K562 (cell line): Measurements from ENCODE around the gene LRRC57. TPM values are rescaled to one million over a fixed set of nuclear protein-coding genes. Genes with fewer than 3 reads are reported as not detected.

Experiments
- ATAC-seq: fragments of 200-7000 bp; cut with Tn5 transposase; 3 replicates; pipeline ENCODE4 v1.9.1; 2020; ENCODE audit warnings: moderate library complexity
- BruUV-seq: library from RNA; stranded (reverse); fragments of 400-500 nt; replicated peaks from 2 replicates; lab custom pipeline; 2021; lab: Mats Ljungman, UMichigan
- CTCF ChIA-PET: fragments of 300-600 bp; formaldehyde crosslinking; extraction: SDS; loops from one replicate; lab custom pipeline; 2021; ENCODE audit warnings: low intra/inter-chr PET ratio; lab: Yijun Ruan, JAX
- POLR2A ChIA-PET: fragments of 300-600, 350-650 bp; sonication (Branson Sonifier 250); formaldehyde crosslinking; extraction: SDS; loops from one replicate; lab custom pipeline; 2021; ENCODE audit warnings: antibody characterized with exemption, inconsistent platforms; lab: Yijun Ruan, JAX
- DNase-seq, 4 experiments: peaks; one replicate each; pipeline versions ENCODE4 v3.0.0 to v3.0.0-alpha.2; 2011 to 2018; ENCODE audit warnings: low spot score in 3 of 4, mixed read lengths in 3 of 4; ENCODE audit errors: extremely low read depth in 1 of 4
- FAIRE-seq: peaks from 2 replicates; lab custom pipeline; 2011; peaks lifted over from hg19 to GRCh38; lab: Jason Lieb, UNC
- H2AFZ ChIP-seq: 2 replicates; pipeline ENCODE4 v1.6.0; 2011; ENCODE audit warnings: low read depth, low read length, control low read depth, inconsistent platforms
- H3K27ac ChIP-seq: fragments of 200-600 bp; 3 replicates; pipeline ENCODE4 v1.8.0; 2011; ENCODE audit warnings: low read depth, mild to moderate bottlenecking, control low read depth, inconsistent platforms, low read length, moderate library complexity, mixed read lengths; ENCODE audit errors: extremely low read depth
- H3K27me3 ChIP-seq, 2 experiments: fragments of 300-600 bp in 1 of 2; 2 replicates in 1 of 2; 3 replicates in 1 of 2; pipeline versions ENCODE4 v1.6.0 to v1.8.0; 2011; ENCODE audit warnings: inconsistent platforms in 2 of 2, low read length in 2 of 2, mild to moderate bottlenecking in 1 of 2, mixed read lengths in 1 of 2, moderate library complexity in 1 of 2; ENCODE audit not compliant: control insufficient read depth in 2 of 2, insufficient read depth in 2 of 2
- H3K36me3 ChIP-seq: fragments of 300-600 bp; 3 replicates; pipeline ENCODE4 v1.8.0; 2011; ENCODE audit warnings: mild to moderate bottlenecking, low read length, inconsistent platforms; ENCODE audit not compliant: control insufficient read depth, insufficient read depth
- H3K4me1 ChIP-seq, 2 experiments: fragments of 200-600 bp in 1 of 2; replicated peaks in 1 of 2; 2 replicates in 1 of 2; 3 replicates in 1 of 2; pipeline versions ENCODE4 v1.5.1 to v1.8.0; 2011; ENCODE audit warnings: inconsistent platforms in 2 of 2, low read length in 2 of 2, mild to moderate bottlenecking in 1 of 2, mixed read lengths in 1 of 2, moderate library complexity in 1 of 2; ENCODE audit not compliant: control insufficient read depth in 2 of 2, insufficient read depth in 2 of 2
- H3K4me2 ChIP-seq: 2 replicates; pipeline ENCODE4 v1.6.1; 2011; ENCODE audit warnings: low read length, control low read depth, inconsistent platforms, mixed read lengths; ENCODE audit not compliant: insufficient read depth
- H3K4me3 ChIP-seq: fragments of 200-600 bp; sonication (generic), shearing (Covaris generic); 2 replicates; pipeline ENCODE4 v1.5.1; 2016; ENCODE audit warnings: control low read depth, inconsistent platforms
- H3K79me2 ChIP-seq: fragments of 200-600 bp; 3 replicates; pipeline ENCODE4 v1.8.0; 2011; ENCODE audit warnings: low read length, inconsistent platforms; ENCODE audit not compliant: control insufficient read depth, insufficient read depth
- H3K9ac ChIP-seq, 2 experiments: 2 replicates each; pipeline versions ENCODE4 v1.6.0 to v1.6.1; 2011; ENCODE audit warnings: low read depth in 2 of 2, low read length in 2 of 2, control low read depth in 1 of 2, inconsistent platforms in 1 of 2, mild to moderate bottlenecking in 1 of 2, mixed read lengths in 1 of 2; ENCODE audit not compliant: insufficient read depth in 1 of 2
- H3K9me1 ChIP-seq: one replicate; pipeline ENCODE4 v1.6.0; 2011; ENCODE audit warnings: inconsistent platforms, mild to moderate bottlenecking, low read length, moderate library complexity; ENCODE audit not compliant: control insufficient read depth, insufficient read depth
- H3K9me3 ChIP-seq: replicated peaks from 2 replicates; pipeline ENCODE4 v1.5.1; 2011; ENCODE audit warnings: low read depth, low read length, inconsistent platforms; ENCODE audit not compliant: control insufficient read depth, insufficient read depth
- H4K20me1 ChIP-seq: replicated peaks from 2 replicates; pipeline ENCODE4 v1.6.1; 2011; ENCODE audit warnings: low read length, inconsistent platforms, mixed read lengths; ENCODE audit not compliant: control insufficient read depth, insufficient read depth
- ASH1L ChIP-seq: fragments of 450-650 bp; IDR thresholded peaks from 2 replicates; pipeline ENCODE4 v1.6.1; 2018; ENCODE audit warnings: borderline replicate concordance, mild to moderate bottlenecking, low read depth; ENCODE audit not compliant: partially characterized antibody
- BACH1 ChIP-seq: fragments of 200-800 bp; sonication (Bioruptor generic); IDR thresholded peaks from 2 replicates; pipeline ENCODE4 v1.6.1; 2016; ENCODE audit warnings: missing genetic modification characterization, missing compliant biosample characterization
- MEF2A ChIP-seq: IDR thresholded peaks from 2 replicates; pipeline ENCODE4 v1.6.1; 2011; ENCODE audit warnings: low read depth, mild to moderate bottlenecking, low read length, moderate library complexity; ENCODE audit not compliant: control insufficient read depth
- NCOA1 ChIP-seq: fragments of 450-650 bp; IDR thresholded peaks from 2 replicates; pipeline ENCODE4 v1.6.1; 2016; ENCODE audit warnings: low read depth
- NR4A1 ChIP-seq, 2 experiments: fragments of 250-450 bp in 1 of 2; fragments of 450-650 bp in 1 of 2; sonication (Bioruptor Pico) in 1 of 2; IDR thresholded peaks; 2 replicates each; pipeline versions ENCODE4 v1.4.0 to v1.6.1; 2016 to 2020; ENCODE audit warnings: mild to moderate bottlenecking in 2 of 2, missing compliant biosample characterization in 1 of 2, missing genetic modification characterization in 1 of 2, moderate library complexity in 1 of 2
- ZNF212 ChIP-seq: fragments of 450-650 bp; formaldehyde crosslinking; IDR thresholded peaks from 2 replicates; pipeline ENCODE4 v1.4.0; 2020; ENCODE audit warnings: mild to moderate bottlenecking
- ZNF232 ChIP-seq: sonication (generic); formaldehyde crosslinking; IDR thresholded peaks from 2 replicates; pipeline ENCODE4 v1.8.0; 2022; ENCODE audit warnings: mild to moderate bottlenecking, missing genetic modification reagents
- WGBS: fragments of 100-300 bp; shearing (Covaris generic); methylation state at CpG from one replicate; pipeline ENCODE4 v1.1.6; 2016; ENCODE audit warnings: low coverage, mixed read lengths; ENCODE audit not compliant: insufficient coverage; ENCODE audit errors: missing lambda C conversion rate; 5-methylcytosine and 5-hydroxymethylcytosine counted together
- in situ Hi-C: fragments of 300-500 bp; cut with MboI; formaldehyde crosslinking; loops from 4 replicates; pipeline ENCODE4 v1.15.0; 2018; ENCODE audit warnings: inconsistent platforms, mixed read lengths
- intact Hi-C: fragments of 100-400 bp; cut with micrococcal nuclease; formaldehyde crosslinking; loops from 2 replicates; pipeline ENCODE4 v1.14.2; 2022
- polyA plus RNA-seq, 8 experiments: library from polyadenylated mRNA; depleted of rRNA in 4 of 8; stranded (reverse) in 5 of 8; unstranded in 3 of 8; fragments of >200 nt; fragmentation: Nextera tagmentation in 2 of 8; fragmentation: Illumina TruSeq in 1 of 8; extraction: Ambion mirVana in 2 of 8; extraction: Trizol in 1 of 8; gene quantifications; 2 replicates each; pipeline versions ENCODE4 v1.2.1 to v1.2.3, GENCODE V29; 2011 to 2014; ENCODE audit warnings: inconsistent platforms in 1 of 8, missing spikeins in 1 of 8
- total RNA-seq, 7 experiments: library from RNA; depleted of rRNA in 6 of 7; stranded (reverse); fragments of >200 nt in 6 of 7; fragmentation: Illumina TruSeq in 2 of 7; extraction: Trizol in 2 of 7; gene quantifications; 2 replicates each; pipeline versions ENCODE4 v1.2.1 to v1.2.3, GENCODE V29; 2011 to 2021; ENCODE audit warnings: low replicate concordance in 1 of 7
- TF ChIP-seq, protein P1 (sequence below): fragments of 200-800 bp; sonication (Bioruptor generic); IDR thresholded peaks from 2 replicates; pipeline ENCODE4 v1.6.1; 2017; ENCODE audit warnings: missing genetic modification characterization, missing compliant biosample characterization
- TF ChIP-seq, protein P2 (sequence below): fragments of 250-450 bp; sonication (Bioruptor Pico); IDR thresholded peaks from 2 replicates; pipeline ENCODE4 v1.4.0; 2020; ENCODE audit warnings: mild to moderate bottlenecking, moderate library complexity, borderline replicate concordance
- TF ChIP-seq, protein P3 (sequence below): fragments of 450-650 bp; conservative IDR thresholded peaks from 2 replicates; pipeline ENCODE4 v1.6.1; 2016; ENCODE audit warnings: missing genetic modification characterization, low read depth, mild to moderate bottlenecking, control low read depth, missing compliant biosample characterization
- TF ChIP-seq, protein P4 (sequence below), 2 experiments: IDR thresholded peaks; 2 replicates each; pipeline ENCODE4 v1.6.1; 2012; ENCODE audit warnings: improper control_type of control experiment in 2 of 2, low read depth in 2 of 2, low read length in 2 of 2, borderline replicate concordance in 1 of 2

Gene LRRC57
- total and polyA plus RNA-seq, 9 of the 15 experiments (the other 6 are each of a cell fraction or from before 2014, with no cell fraction given): 3.9 to 20.4 (median 14.8) TPM

DNA sequence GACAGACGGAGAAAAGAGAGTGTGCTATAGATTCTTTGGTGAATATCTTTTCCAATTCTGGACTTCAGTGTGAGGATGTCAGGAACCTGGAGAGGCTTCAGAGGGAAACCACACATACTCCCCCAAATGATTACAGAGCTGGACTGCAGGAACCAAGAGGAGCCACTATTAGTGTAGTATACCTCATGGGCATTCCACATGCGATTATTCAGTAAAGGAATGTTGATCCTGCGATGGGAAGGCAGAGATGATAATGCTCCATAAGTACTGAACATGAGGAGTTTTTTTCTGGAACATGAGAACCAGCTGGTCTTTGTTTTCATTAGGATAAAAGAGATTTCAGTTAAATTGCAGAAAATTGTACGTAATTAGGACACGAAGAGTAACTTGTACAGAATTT, 45.5 kb upstream of the LRRC57 start:
- no peak for ATAC-seq
- peaks cover 0 to 9% of the 10 kb centered on the region in 2 experiments; a peak in 3 of 5 replicates for H3K4me1 ChIP-seq
- H3K4me2 ChIP-seq: no peak overlapping the region
- no peak for FAIRE-seq
- no peak overlapping the region for H3K27ac ChIP-seq
- H3K36me3 ChIP-seq: no peaks in the 10 kb centered on the region
- CTCF ChIA-PET: no interaction called here
- no peak overlapping the region for H3K4me3 ChIP-seq
- no peaks in the 10 kb centered on the region for H3K9me3 ChIP-seq
- H2AFZ ChIP-seq: no peak overlapping the region
- WGBS: 68% methylated on average over 5 of the region's 5 CpGs
- no peaks in the 10 kb centered on the region for H3K27me3 ChIP-seq
- in situ Hi-C loops: no loop called here
- no TSS peak for BruUV-seq
- H4K20me1 ChIP-seq: no peaks in the 10 kb centered on the region
- no peak overlapping the region for H3K9ac ChIP-seq
- TF ChIP-seq NR4A1 (CRISPR knock-in tag; IDR thresholded peaks at IDR 0.05) (no peak), NR4A1 (tag; IDR thresholded peaks at IDR 0.05) (no peak), BACH1 (tag) (no peak), ASH1L (no peak), ZNF232 (CRISPR knock-in tag) (no peak), MEF2A (no peak), ZNF212 (CRISPR knock-in tag) (no peak), NCOA1 (no peak)
- TF ChIP-seq, protein P1, sequence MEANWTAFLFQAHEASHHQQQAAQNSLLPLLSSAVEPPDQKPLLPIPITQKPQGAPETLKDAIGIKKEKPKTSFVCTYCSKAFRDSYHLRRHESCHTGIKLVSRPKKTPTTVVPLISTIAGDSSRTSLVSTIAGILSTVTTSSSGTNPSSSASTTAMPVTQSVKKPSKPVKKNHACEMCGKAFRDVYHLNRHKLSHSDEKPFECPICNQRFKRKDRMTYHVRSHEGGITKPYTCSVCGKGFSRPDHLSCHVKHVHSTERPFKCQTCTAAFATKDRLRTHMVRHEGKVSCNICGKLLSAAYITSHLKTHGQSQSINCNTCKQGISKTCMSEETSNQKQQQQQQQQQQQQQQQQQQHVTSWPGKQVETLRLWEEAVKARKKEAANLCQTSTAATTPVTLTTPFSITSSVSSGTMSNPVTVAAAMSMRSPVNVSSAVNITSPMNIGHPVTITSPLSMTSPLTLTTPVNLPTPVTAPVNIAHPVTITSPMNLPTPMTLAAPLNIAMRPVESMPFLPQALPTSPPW: no peak
- TF ChIP-seq, protein P2, sequence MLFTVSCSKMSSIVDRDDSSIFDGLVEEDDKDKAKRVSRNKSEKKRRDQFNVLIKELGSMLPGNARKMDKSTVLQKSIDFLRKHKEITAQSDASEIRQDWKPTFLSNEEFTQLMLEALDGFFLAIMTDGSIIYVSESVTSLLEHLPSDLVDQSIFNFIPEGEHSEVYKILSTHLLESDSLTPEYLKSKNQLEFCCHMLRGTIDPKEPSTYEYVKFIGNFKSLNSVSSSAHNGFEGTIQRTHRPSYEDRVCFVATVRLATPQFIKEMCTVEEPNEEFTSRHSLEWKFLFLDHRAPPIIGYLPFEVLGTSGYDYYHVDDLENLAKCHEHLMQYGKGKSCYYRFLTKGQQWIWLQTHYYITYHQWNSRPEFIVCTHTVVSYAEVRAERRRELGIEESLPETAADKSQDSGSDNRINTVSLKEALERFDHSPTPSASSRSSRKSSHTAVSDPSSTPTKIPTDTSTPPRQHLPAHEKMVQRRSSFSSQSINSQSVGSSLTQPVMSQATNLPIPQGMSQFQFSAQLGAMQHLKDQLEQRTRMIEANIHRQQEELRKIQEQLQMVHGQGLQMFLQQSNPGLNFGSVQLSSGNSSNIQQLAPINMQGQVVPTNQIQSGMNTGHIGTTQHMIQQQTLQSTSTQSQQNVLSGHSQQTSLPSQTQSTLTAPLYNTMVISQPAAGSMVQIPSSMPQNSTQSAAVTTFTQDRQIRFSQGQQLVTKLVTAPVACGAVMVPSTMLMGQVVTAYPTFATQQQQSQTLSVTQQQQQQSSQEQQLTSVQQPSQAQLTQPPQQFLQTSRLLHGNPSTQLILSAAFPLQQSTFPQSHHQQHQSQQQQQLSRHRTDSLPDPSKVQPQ (CRISPR knock-in tag): no peak
- TF ChIP-seq, protein P3, sequence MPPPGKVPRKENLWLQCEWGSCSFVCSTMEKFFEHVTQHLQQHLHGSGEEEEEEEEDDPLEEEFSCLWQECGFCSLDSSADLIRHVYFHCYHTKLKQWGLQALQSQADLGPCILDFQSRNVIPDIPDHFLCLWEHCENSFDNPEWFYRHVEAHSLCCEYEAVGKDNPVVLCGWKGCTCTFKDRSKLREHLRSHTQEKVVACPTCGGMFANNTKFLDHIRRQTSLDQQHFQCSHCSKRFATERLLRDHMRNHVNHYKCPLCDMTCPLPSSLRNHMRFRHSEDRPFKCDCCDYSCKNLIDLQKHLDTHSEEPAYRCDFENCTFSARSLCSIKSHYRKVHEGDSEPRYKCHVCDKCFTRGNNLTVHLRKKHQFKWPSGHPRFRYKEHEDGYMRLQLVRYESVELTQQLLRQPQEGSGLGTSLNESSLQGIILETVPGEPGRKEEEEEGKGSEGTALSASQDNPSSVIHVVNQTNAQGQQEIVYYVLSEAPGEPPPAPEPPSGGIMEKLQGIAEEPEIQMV: no peak
- TF ChIP-seq, protein P4, sequence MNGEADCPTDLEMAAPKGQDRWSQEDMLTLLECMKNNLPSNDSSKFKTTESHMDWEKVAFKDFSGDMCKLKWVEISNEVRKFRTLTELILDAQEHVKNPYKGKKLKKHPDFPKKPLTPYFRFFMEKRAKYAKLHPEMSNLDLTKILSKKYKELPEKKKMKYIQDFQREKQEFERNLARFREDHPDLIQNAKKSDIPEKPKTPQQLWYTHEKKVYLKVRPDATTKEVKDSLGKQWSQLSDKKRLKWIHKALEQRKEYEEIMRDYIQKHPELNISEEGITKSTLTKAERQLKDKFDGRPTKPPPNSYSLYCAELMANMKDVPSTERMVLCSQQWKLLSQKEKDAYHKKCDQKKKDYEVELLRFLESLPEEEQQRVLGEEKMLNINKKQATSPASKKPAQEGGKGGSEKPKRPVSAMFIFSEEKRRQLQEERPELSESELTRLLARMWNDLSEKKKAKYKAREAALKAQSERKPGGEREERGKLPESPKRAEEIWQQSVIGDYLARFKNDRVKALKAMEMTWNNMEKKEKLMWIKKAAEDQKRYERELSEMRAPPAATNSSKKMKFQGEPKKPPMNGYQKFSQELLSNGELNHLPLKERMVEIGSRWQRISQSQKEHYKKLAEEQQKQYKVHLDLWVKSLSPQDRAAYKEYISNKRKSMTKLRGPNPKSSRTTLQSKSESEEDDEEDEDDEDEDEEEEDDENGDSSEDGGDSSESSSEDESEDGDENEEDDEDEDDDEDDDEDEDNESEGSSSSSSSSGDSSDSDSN (IDR thresholded peaks at IDR 0.05; ENCODE audit: borderline replicate concordance in 1 of 2, low read depth in 2 of 2, low read length in 2 of 2): no peak
- intact Hi-C loops: no loop called here
- POLR2A ChIA-PET: interaction anchor here (2.0 to 5.1 kb wide), 2 partner anchors 10 to 15 kb away, joined by 5 to 35 read pairs; no protein-coding TSS in a partner anchor
- DNase-seq: no peak
- H3K9me1 ChIP-seq: no peaks in the 10 kb centered on the region
- no peaks in the 10 kb centered on the region for H3K79me2 ChIP-seq
